HG03139 (cell line): ENCODE results near the gene ITGA5.

Experiments
- ATAC-seq: cut with Tn5 transposase; IDR thresholded peaks from one replicate; pipeline ENCODE4 v1.9.1; 2021; ENCODE audit not compliant: unreplicated experiment

ITGA5 gene

GRCh38 chr12:54419088-54419887 is at the start of gene ITGA5:
ITGA5 (minus strand) TSS chr12:54419266; CDS start chr12:54419198, 68 bp downstream.
- ATAC-seq: no peak

- no peak for ATAC-seq
Measured at GRCh38 chr12:54465857-54466523, 46.9 kb upstream of the ITGA5 start.

- no peak for ATAC-seq
Measured at GRCh38 chr12:54463484-54463883, 44.4 kb upstream of the ITGA5 start.

GRCh38 chr12:54463034-54463433 is 44.0 kb upstream of the ITGA5 start:
- ATAC-seq: no peak

- ATAC-seq: no peak
Measured at GRCh38 chr12:54460317-54460923, 41.4 kb upstream of the ITGA5 start.

- no peak for ATAC-seq
Measured at GRCh38 chr12:54459355-54459754, 40.3 kb upstream of the ITGA5 start.

GRCh38 chr12:54455760-54456469 is 36.8 kb upstream of the ITGA5 start:
- no peak for ATAC-seq

- no peak for ATAC-seq
Measured at GRCh38 chr12:54452628-54453027, 33.6 kb upstream of the ITGA5 start.

GRCh38 chr12:54448344-54448743 is 29.3 kb upstream of the ITGA5 start:
- ATAC-seq: no peak

- no peak for ATAC-seq
Measured at GRCh38 chr12:54447917-54448316, 28.9 kb upstream of the ITGA5 start.

GRCh38 chr12:54444206-54444605 is 25.1 kb upstream of the ITGA5 start:
- ATAC-seq: no peak

GRCh38 chr12:54443446-54443845 is 24.4 kb upstream of the ITGA5 start:
- ATAC-seq: no peak

- ATAC-seq: no peak
Measured at GRCh38 chr12:54442961-54443360, 23.9 kb upstream of the ITGA5 start.

- no peak for ATAC-seq
Measured at GRCh38 chr12:54442099-54442498, 23.0 kb upstream of the ITGA5 start.

- ATAC-seq: no peak
Measured at GRCh38 chr12:54439521-54440255, 20.6 kb upstream of the ITGA5 start.

GRCh38 chr12:54439096-54439495 is 20.0 kb upstream of the ITGA5 start:
- ATAC-seq: no peak

GRCh38 chr12:54438517-54438916 is 19.5 kb upstream of the ITGA5 start:
- no peak for ATAC-seq

GRCh38 chr12:54437697-54438096 is 18.6 kb upstream of the ITGA5 start:
- no peak for ATAC-seq

- ATAC-seq: no peak
Measured at GRCh38 chr12:54437243-54437642, 18.2 kb upstream of the ITGA5 start.

GRCh38 chr12:54432815-54433164 is 13.7 kb upstream of the ITGA5 start:
- ATAC-seq: no peak
